Fibroblast of mammary gland (primary cell): ENCODE data around the gene HELZ2.

Experiments used
- DNase-seq: peaks from one replicate; pipeline ENCODE4 v3.0.0-alpha.2; 2010; ENCODE audit warnings: low read depth
- H3K4me3 ChIP-seq: 2 replicates; pipeline ENCODE4 v1.5.1; 2011; ENCODE audit warnings: low read depth, mild to moderate bottlenecking, low read length, moderate library complexity; ENCODE audit not compliant: control insufficient read depth
- CTCF ChIP-seq: conservative IDR thresholded peaks from 2 replicates; pipeline ENCODE4 v1.5.1; 2011; ENCODE audit warnings: low read depth, low read length, inconsistent platforms; ENCODE audit not compliant: control insufficient read depth, insufficient read depth

The HELZ2 gene

GRCh38 chr20:63596423-63596822, 22.4 kb upstream of the HELZ2 start:
- H3K4me3 ChIP-seq, result no peak overlapping the region
- no peak for TF ChIP-seq CTCF

GRCh38 chr20:63595416-63596127, 21.5 kb upstream of the HELZ2 start:
- H3K4me3 ChIP-seq, result no peak overlapping the region
- TF ChIP-seq CTCF, result no peak
- no peak for DNase-seq

More at GRCh38 chr20:63596423-63596822, 22.4 kb upstream of the HELZ2 start:
- DNase-seq, result no peak

- peak; percentile 94 for DNase-seq
- H3K4me3 ChIP-seq, result no peak overlapping the region
- TF ChIP-seq CTCF, result no peak
Observed at GRCh38 chr20:63594043-63594561, 20.1 kb upstream of the HELZ2 start.

GRCh38 chr20:63592661-63593060, 18.6 kb upstream of the HELZ2 start:
- no peak overlapping the region for H3K4me3 ChIP-seq
- TF ChIP-seq CTCF, result no peak
- no peak for DNase-seq

GRCh38 chr20:63591786-63592355, 17.8 kb upstream of the HELZ2 start:
- TF ChIP-seq CTCF, result no peak
- H3K4me3 ChIP-seq, result no peak overlapping the region
- no peak for DNase-seq

GRCh38 chr20:63591147-63591533, 17.1 kb upstream of the HELZ2 start:
- no peak for DNase-seq
- H3K4me3 ChIP-seq, result no peak overlapping the region
- TF ChIP-seq CTCF, result no peak
